GM19025 (cell line): ENCODE results near the gene GGTLC2.
A peak's percentile ranks its signal among the peaks of the same experiment; 100 is the strongest.
"Not testable (repeated sequence)": the region's sequence is repeated elsewhere in the genome, so short reads cannot be mapped to it uniquely, and the experiment has no call there.

Source experiments
- ATAC-seq: cut with Tn5 transposase; IDR thresholded peaks from one replicate; pipeline ENCODE4 v1.9.1; 2021; ENCODE audit warnings: mild to moderate bottlenecking, low read depth, moderate library complexity; ENCODE audit not compliant: unreplicated experiment

GGTLC2 gene

GRCh38 chr22:22666307-22667091 is 22.1 kb downstream of the GGTLC2 start:
- ATAC-seq = no peak

- no peak for ATAC-seq
Observed at GRCh38 chr22:22667966-22668880, 23.8 kb downstream of the GGTLC2 start.

DNA sequence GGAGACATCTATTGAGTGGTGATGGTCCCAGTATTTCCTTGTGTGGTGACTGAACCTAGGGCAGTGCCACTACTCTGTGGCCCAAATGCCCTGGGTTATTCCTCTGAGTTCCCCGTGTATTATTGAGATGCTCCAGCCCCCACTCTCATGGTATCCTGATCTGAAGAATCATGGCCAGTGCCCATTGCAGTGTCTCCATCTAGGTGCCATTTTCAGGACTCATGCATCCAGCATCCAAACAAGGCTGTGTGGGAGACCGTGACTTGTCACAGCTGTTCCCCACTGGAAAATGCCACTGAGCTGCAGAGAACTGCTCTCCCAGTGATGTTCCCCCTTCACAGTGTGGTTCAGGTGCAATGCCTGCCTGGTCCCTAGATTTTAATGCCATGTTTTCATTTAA is 24.7 kb downstream of the GGTLC2 start:
- ATAC-seq = no peak

DNA sequence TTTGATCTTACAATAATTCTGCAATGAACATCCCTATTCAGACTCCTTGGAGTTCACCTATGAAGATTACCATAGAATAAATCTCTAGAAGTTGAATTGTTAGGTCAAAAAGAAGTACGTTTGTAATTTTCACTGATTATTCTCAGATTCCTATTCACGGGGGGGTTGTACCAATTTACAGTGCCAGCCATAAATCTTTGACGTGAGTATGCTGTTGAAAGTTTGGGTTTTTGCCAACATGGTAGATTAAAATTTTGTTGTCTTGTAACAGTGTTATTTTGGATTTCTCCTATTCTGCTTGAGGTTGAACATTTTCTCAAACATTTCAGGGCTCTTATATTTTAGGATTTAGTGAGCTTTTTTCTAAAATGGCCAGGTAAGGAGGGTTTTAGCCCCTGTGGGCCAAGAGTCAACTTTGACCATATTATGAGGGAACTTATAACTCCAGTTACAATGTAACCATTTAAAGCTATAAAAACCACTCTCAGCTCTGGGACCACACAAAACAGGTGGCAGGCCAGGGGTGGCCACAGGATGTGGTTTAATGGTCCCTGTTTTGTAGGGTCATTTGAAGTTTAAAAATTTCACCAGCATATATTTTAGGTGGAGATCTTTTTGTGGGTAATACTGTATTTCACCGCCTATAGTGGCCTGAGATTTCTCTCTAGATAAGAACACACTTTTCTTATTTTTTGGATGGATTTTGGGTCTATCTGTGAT is 25.8 kb downstream of the GGTLC2 start:
- ATAC-seq = no peak

GRCh38 chr22:22671506-22671905 is 27.1 kb downstream of the GGTLC2 start:
- ATAC-seq = no peak

DNA sequence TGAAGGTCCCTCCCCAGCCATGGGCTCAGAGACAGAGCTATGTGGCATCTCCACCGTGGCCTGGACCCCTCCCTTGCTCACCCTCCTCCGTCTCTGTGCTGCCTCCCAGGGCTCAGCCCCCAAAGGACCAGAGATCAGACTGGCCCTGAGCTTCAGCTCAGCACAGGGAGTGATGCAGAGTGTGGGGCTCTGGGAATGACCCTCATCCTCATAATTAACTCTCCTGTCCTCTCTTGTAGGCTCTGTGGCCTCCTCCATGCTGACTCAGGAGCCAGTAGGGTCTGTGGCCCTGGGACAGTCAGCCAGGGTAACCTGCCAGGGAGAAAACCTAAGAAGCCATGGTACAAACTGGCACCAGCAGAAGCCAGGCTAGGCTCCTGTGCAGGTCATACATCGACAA is 28.7 kb downstream of the GGTLC2 start:
- no peak for ATAC-seq

DNA sequence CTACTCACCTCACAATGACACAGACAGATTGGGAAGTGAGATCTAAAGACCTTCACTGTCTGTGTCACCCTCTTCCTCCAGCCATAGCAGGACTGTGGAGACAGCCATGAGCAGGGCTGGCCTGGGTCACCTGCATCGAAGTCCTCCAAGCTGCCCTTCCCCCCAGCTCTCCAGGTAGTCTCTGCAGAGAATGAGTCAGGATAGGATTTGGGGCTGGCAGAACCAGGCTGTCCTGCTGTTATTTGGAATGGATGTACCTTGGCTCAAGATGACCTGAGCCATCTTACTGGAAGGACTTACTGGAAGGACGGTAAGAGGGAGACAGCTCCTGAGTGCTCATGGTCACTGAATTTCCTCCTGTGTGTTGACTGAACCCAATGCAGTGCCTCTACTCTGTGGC is 29.2 kb downstream of the GGTLC2 start:
- no peak for ATAC-seq

GRCh38 chr22:22674467-22674866 is 30.1 kb downstream of the GGTLC2 start:
- no peak for ATAC-seq

- ATAC-seq = no peak
Observed at GRCh38 chr22:22678970-22679369, 34.6 kb downstream of the GGTLC2 start.

DNA sequence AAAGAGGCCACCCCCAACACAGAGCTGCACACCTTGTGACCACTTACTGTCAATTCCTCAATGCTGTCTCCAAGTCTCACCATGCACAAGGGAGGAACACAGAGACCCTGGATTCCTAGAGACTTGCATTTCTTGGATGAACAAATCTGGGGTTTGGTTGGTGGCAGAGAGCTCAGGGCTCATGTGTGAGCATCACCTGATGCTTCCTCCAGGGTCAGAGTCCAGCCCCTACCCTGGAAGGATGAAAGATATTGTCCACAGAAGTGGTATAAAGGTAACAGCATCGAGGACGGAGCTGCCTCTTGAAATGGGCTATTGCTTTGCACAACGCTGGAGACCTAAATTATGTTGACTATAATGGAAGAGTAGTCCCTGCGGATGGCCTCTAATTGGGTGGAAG is 36.0 kb downstream of the GGTLC2 start:
- ATAC-seq = no peak

DNA sequence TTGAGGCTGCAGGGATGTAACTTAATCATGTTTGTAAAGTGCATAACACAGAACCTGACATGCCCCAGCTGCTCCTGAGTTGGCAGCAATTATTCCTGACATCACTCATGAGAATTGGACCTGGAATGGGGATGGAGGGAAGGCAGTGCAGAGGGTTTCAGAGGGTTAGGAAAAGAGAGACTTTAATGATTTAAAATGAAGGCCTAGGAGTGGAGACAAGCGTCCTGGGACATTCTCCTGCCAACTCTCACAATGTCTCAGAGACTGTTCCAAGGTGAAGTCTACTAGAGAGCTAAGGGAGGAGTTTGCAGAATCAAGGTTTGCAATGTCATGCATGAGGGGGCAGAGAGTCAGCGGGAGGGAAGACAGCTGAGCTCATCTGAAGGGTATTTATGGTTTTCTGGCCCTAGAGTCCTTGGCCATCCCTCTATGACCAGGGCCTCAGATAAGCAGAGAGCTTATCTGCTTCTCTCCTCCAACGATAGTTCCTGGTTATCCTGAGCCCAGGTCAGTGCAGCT is 36.9 kb downstream of the GGTLC2 start:
- no peak for ATAC-seq

GRCh38 chr22:22682196-22682595 is 37.8 kb downstream of the GGTLC2 start:
- no peak for ATAC-seq

- ATAC-seq = no peak
Observed at GRCh38 chr22:22682807-22683667, 38.6 kb downstream of the GGTLC2 start.

DNA sequence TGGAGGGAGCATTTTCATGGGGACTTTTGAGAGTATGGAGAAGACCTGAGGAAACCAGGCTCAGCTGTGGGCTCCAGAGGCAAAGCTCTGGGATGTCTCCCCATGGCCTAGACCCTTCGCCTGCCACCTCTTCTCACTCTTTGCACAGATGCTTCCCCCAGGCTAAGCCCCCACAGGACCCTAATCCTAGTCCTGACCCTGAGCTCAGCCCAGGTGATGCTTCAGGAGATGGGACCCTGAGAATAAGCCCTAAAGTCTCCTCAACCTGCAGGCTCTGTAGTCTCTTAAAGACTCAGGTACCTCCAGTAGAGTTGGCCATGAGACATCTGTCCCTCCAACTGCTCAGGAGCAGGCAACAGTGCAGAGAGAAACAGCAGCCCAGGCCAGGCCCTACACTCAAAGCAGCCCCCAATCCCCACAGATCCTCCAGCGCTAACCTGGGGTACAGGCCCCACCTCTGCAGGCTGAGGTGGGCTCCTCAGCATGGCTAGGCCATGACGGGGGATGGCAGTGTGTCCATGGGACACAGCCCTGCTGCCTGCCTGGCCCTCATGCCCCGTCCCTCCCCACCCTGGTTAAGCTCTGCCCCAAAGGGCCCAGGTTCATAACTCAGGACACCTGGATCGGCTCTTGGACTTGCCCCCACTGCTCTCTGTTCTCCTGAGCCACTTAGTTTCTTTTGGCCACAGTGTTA is 39.4 kb downstream of the GGTLC2 start:
- no peak for ATAC-seq

DNA sequence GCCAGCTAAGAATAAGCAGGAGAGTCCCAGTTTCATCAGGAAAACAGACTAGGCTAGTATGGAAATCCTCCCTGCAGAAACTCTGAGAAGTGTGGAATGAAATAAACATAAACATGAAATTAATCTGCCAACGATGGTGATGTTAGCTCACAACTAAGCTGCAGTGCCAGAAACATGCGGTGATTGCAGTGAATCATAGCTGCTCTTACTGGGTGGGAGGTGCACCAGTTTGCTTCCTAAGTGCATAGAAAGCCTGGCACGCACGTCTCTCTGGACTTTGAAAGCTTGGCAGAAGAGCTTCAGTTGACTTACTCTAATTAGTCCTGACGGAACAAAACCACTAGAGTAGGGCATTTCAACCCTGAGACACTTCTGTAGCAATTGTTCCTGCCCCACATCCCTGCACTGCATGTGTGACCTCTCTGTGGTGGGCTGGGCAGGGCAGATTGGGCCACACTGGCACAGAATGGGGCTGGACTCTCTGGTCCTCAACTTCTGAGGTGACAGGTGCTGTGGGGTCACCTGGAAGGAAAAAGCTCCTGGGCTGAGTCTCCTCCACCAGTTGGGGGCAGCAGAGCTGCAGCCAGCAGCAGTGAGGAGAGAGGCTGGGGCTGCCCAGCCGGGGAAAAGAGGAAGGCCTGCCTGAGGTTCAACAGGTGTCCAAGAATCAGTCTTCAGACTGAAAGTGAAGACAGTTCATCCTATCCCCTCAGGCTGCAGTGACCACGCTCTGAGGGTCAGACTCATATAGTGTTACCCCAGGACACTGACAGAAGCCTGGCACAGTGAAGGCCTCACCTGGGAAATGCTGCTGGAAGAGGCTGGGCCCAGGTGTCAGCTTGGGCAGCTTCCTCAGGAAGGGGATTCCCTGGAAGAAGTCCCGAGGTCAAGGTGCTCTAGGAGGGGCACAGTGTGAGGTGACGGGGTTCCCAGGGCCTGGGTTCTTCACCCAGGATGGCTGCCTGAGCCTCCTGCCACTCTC is 40.5 kb downstream of the GGTLC2 start:
- ATAC-seq = peak; percentile 50

- no peak for ATAC-seq
Observed at GRCh38 chr22:22685586-22685985, 41.2 kb downstream of the GGTLC2 start.

DNA sequence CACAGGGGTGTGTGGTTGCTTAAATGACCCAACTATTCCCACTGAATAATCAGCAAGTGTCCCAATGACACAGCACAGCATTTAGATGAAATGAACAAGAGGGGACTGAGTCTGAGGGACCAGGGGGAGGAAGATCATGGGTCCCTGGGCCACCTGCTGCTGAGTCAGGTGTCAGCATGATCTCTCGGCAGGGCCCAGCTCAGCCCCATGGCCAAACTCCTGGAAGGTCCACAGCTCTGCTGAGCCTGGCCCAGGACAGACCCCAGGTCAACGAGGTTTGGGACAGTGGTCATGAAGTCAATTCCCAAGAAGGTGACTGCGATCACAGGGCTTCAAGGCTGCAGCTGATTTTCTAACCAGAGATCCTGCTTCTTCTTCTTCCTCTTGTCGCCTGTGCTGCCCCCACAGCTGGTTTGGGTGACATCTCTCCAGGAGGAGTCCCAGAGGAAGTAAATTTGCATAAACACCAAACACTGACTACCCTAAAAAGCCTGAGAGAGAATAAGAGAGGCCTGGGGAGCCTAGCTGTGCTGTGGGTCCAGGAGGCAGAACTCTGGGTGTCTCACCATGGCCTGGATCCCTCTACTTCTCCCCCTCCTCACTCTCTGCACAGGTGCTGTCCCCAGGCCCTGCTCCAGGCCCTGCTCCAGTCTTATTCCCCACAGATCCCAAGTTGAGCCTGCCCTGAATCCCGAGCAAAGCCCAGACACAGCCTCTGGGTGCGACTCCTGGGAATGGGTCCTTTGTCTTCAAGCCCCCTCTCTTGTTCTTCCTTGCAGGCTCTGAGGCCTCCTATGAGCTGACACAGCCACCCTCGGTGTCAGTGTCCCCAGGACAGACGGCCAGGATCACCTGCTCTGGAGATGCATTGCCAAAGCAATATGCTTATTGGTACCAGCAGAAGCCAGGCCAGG is 42.0 kb downstream of the GGTLC2 start:
- not testable (repeated sequence) for ATAC-seq
